ENCODE data around the gene ARL10. TPM values are rescaled to one million over a fixed set of nuclear protein-coding genes. Genes with fewer than 3 reads are reported as not detected.

ARL10 gene
- polyA plus RNA-seq, 1 donor (not counting 4 experiments of a cell fraction or from before 2014, with no cell fraction given) = 1.6 TPM

DNA sequence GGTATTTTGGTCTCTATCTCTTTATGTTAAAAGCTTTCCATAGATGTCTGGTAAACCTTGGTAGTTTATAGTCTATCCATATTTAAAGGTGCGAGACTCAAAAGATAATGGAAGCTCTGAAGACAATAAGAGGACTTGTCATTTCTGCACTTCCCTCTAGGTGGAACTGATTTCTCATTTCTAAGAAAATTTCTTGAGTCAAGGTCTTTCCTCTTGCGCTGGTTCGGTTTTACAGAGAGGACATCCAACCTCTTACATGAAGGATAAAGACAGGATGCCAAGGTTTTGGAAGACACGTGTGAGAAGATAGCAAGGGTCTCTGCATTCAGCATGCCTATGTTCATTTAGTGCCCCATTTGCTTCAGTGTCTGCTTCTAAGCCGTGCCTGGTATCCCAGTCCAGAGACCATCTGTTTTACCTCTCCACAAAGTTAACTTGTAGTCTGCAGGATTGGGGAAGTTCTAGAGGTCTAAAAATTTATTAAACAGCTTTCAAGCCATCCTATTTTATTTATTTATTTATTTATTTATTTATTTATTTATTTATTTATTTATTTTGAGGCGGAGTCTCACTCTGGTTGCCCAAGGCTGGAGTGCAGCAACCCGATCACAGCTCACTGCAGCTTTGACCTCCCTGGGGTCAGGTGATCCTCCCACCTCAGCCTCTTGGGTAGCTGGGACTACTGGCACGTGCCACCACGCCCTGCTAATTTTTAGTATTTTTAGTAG lies 45.3 kb upstream of the ARL10 start:
- Histone ChIP-seq H3K4me2 (ENCODE audit: control insufficient read depth, extremely low read depth, insufficient read depth, low read depth, low read length) (no peak overlapping the region), H3K4me1 (ENCODE audit: control insufficient read depth, extremely low read depth, insufficient read depth, low read length) (no peaks in the 10 kb centered on the region), H3K79me2 (ENCODE audit: control insufficient read depth, insufficient read depth, low read length) (no peaks in the 10 kb centered on the region), H4K20me1 (ENCODE audit: control insufficient read depth, extremely low read depth, insufficient read depth, low read length) (no peaks in the 10 kb centered on the region), H3K36me3 (ENCODE audit: control insufficient read depth in 2 of 2, extremely low read depth in 1 of 2, insufficient read depth in 2 of 2, low read length in 2 of 2) (peaks cover 3 to 8% of the 10 kb centered on the region in 2 experiments), H3K4me3 (ENCODE audit: control insufficient read depth in 2 of 3, extremely low read depth in 1 of 3, insufficient read depth in 2 of 3, low read depth in 1 of 3, low read length in 3 of 3) (no peak overlapping the region), H3K9me1 (ENCODE audit: control insufficient read depth, extremely low read depth, insufficient read depth, low read length) (no peaks in the 10 kb centered on the region), H3K27me3 (ENCODE audit: control insufficient read depth, extremely low read depth, insufficient read depth, low read length) (no peaks in the 10 kb centered on the region), H3K9ac (ENCODE audit: control insufficient read depth, extremely low read depth, insufficient read depth, low read length) (no peak overlapping the region), H3K9me3 (ENCODE audit: control insufficient read depth, low read depth, low read length) (no peaks in the 10 kb centered on the region), H3K27ac (ENCODE audit: control insufficient read depth, insufficient read depth, low read length) (no peak overlapping the region), H2AFZ (ENCODE audit: control insufficient read depth, low read length) (no peak overlapping the region)
- TF ChIP-seq EZH2 (IDR thresholded peaks at IDR 0.05; ENCODE audit: low read length) (no peak), CTCF (optimal IDR thresholded peaks at IDR 0.05 in 1 of 3, IDR thresholded peaks at IDR 0.05 in 1 of 3, conservative IDR thresholded peaks at IDR 0.05 in 1 of 3; ENCODE audit: extremely low read depth in 1 of 3, insufficient read depth in 2 of 3, low read length in 3 of 3) (peak in 1 of 3 experiments; percentile 16)
- no peak for DNase-seq (ENCODE audit: low read depth, low spot score)
- peak; percentile 44 for FAIRE-seq
- dilution Hi-C loops (cut with MboI; ENCODE audit: extremely low pct_ligation_motif_present, low sequenced_read_pairs) = no loop called here

DNA sequence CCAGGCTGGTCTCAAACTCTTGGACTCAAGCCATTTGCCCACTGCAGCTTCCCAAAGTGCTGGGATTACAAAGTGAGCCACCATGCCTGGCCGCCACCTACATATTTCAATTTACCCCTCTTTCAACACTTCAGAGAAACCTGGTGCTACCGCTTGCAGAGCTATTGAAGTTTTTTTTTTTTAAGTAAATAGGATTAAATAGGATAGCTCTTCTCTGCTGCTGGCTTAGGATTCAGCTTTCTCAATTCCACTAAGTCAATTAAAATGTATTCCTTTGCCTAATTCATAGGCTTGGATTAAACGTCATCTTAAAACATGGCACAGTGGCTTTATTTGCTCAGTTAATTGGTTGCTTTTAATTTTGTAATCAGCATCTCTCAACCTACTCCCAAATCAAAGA lies 44.7 kb upstream of the ARL10 start:
- H2AFZ ChIP-seq (ENCODE audit: control insufficient read depth, low read length) = no peak overlapping the region

More for the DNA sequence above, 44.7 kb upstream of the ARL10 start:
- Histone ChIP-seq H3K36me3 (ENCODE audit: control insufficient read depth in 2 of 2, extremely low read depth in 1 of 2, insufficient read depth in 2 of 2, low read length in 2 of 2) (peaks cover 3 to 4% of the 10 kb centered on the region in 2 experiments), H3K79me2 (ENCODE audit: control insufficient read depth, insufficient read depth, low read length) (no peaks in the 10 kb centered on the region), H3K27me3 (ENCODE audit: control insufficient read depth, extremely low read depth, insufficient read depth, low read length) (no peaks in the 10 kb centered on the region), H3K9me1 (ENCODE audit: control insufficient read depth, extremely low read depth, insufficient read depth, low read length) (no peaks in the 10 kb centered on the region), H3K4me3 (ENCODE audit: control insufficient read depth in 2 of 3, extremely low read depth in 1 of 3, insufficient read depth in 2 of 3, low read depth in 1 of 3, low read length in 3 of 3) (no peak overlapping the region), H3K9me3 (ENCODE audit: control insufficient read depth, low read depth, low read length) (no peaks in the 10 kb centered on the region), H4K20me1 (ENCODE audit: control insufficient read depth, extremely low read depth, insufficient read depth, low read length) (no peaks in the 10 kb centered on the region), H3K4me2 (ENCODE audit: control insufficient read depth, extremely low read depth, insufficient read depth, low read depth, low read length) (no peak overlapping the region), H3K9ac (ENCODE audit: control insufficient read depth, extremely low read depth, insufficient read depth, low read length) (no peak overlapping the region), H3K27ac (ENCODE audit: control insufficient read depth, insufficient read depth, low read length) (no peak overlapping the region), H3K4me1 (ENCODE audit: control insufficient read depth, extremely low read depth, insufficient read depth, low read length) (no peaks in the 10 kb centered on the region)
- no peak for TF ChIP-seq EZH2 (IDR thresholded peaks at IDR 0.05; ENCODE audit: low read length)
- no peak for TF ChIP-seq CTCF (optimal IDR thresholded peaks at IDR 0.05 in 1 of 3, IDR thresholded peaks at IDR 0.05 in 1 of 3, conservative IDR thresholded peaks at IDR 0.05 in 1 of 3; ENCODE audit: extremely low read depth in 1 of 3, insufficient read depth in 2 of 3, low read length in 3 of 3)
- FAIRE-seq (no peak), DNase-seq (ENCODE audit: low read depth, low spot score) (no peak)
- dilution Hi-C loops (cut with MboI; ENCODE audit: extremely low pct_ligation_motif_present, low sequenced_read_pairs) = no loop called here

Measured in keratinocyte (primary cell).